Gastroesophageal sphincter (tissue), 3 donors: ENCODE data around the gene ANKS1A.

ENCODE experiments used
- EP300 ChIP-seq: sonication (generic); formaldehyde crosslinking; IDR thresholded peaks from one replicate; pipeline ENCODE4 v1.6.1; 2017; ENCODE audit warnings: antibody characterized with exemption, mild to moderate bottlenecking
- POLR2AphosphoS5 ChIP-seq: sonication (generic); formaldehyde crosslinking; IDR thresholded peaks from one replicate; pipeline ENCODE4 v1.6.1; 2017; ENCODE audit warnings: antibody characterized with exemption
- TF ChIP-seq, protein P1 (sequence below), 4 experiments: fragments of 200-600 bp in 2 of 4; fragments of 450-650 bp in 2 of 4; sonication (generic) in 1 of 4; IDR thresholded peaks; one replicate each; pipeline ENCODE4 v1.5.1; 2017 to 2019; ENCODE audit warnings: antibody characterized with exemption in 4 of 4, mild to moderate bottlenecking in 2 of 4, moderate library complexity in 2 of 4

DNA sequence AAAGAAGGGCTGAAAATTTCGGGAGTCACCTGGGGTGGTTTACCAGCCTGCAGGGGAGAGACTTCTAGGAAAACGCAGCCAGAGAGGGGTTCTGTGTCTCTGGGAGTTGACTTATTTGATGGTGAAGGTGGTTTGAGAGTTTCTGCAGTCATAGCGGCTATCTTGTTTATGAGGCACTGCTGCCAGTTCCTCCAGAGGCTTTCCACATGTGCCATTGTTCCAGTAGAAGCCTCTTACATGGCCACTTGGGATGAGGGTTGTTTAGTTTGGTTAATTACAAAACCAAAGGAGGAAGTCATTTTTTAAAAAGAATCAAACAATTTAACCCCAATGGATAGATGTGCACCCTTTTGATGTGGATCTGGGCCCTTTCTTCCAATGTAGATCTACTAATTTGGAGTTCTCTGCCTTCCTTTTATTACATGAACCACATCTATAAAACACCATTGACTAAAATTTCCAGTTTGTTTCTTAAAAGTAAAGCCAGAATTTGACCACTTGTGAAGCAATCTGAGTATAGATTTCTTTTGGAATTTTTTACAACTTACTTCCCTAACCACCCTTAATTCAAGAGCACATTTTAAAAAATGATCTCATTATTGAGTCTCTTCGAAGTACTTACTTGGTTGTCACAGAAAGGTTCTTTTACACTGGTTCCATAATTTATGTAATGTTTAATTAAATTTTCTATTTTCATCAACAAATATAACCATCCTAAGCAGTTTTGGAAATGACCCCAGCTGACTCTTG, 154.5 kb downstream of the ANKS1A start:
- no peak for TF ChIP-seq POLR2AphosphoS5
- TF ChIP-seq, protein P1, sequence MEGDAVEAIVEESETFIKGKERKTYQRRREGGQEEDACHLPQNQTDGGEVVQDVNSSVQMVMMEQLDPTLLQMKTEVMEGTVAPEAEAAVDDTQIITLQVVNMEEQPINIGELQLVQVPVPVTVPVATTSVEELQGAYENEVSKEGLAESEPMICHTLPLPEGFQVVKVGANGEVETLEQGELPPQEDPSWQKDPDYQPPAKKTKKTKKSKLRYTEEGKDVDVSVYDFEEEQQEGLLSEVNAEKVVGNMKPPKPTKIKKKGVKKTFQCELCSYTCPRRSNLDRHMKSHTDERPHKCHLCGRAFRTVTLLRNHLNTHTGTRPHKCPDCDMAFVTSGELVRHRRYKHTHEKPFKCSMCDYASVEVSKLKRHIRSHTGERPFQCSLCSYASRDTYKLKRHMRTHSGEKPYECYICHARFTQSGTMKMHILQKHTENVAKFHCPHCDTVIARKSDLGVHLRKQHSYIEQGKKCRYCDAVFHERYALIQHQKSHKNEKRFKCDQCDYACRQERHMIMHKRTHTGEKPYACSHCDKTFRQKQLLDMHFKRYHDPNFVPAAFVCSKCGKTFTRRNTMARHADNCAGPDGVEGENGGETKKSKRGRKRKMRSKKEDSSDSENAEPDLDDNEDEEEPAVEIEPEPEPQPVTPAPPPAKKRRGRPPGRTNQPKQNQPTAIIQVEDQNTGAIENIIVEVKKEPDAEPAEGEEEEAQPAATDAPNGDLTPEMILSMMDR (IDR thresholded peaks at IDR 0.05): no peak
- TF ChIP-seq EP300: no peak
